WTC11 (cell line): ENCODE data around the gene CBFB. TPM values are rescaled to one million over a fixed set of nuclear protein-coding genes. Genes with fewer than 3 reads are reported as not detected.

Source experiments
- ATF1 ChIP-seq: sonication (generic); formaldehyde crosslinking; IDR thresholded peaks from 2 replicates; pipeline ENCODE4 v1.8.1; 2023; ENCODE audit warnings: mild to moderate bottlenecking, moderate library complexity, missing genetic modification reagents
- ATF3 ChIP-seq: sonication (generic); formaldehyde crosslinking; conservative IDR thresholded peaks from 2 replicates; pipeline ENCODE4 v1.8.1; 2022; ENCODE audit warnings: mild to moderate bottlenecking, missing genetic modification reagents
- CBFB ChIP-seq: sonication (generic); formaldehyde crosslinking; IDR thresholded peaks from 2 replicates; pipeline ENCODE4 v1.8.1; 2022; ENCODE audit warnings: mild to moderate bottlenecking, low read depth, missing genetic modification reagents
- E2F5 ChIP-seq: sonication (generic); formaldehyde crosslinking; IDR thresholded peaks from 2 replicates; pipeline ENCODE4 v1.8.1; 2022; ENCODE audit warnings: mild to moderate bottlenecking, moderate library complexity, missing genetic modification reagents
- GTF2I ChIP-seq: fragments of 250-450 bp; sonication (Bioruptor Pico); conservative IDR thresholded peaks from 2 replicates; pipeline ENCODE4 v1.4.0; 2021; ENCODE audit warnings: mild to moderate bottlenecking
- NFATC4 ChIP-seq: fragments of 250-450 bp; sonication (Bioruptor Pico); IDR thresholded peaks from 2 replicates; pipeline ENCODE4 v1.9.0; 2021; ENCODE audit warnings: mild to moderate bottlenecking
- NR2C2 ChIP-seq: sonication (generic); formaldehyde crosslinking; IDR thresholded peaks from 2 replicates; pipeline ENCODE4 v1.8.0; 2022; ENCODE audit warnings: mild to moderate bottlenecking, missing genetic modification reagents
- PREB ChIP-seq: sonication (generic); formaldehyde crosslinking; IDR thresholded peaks from 2 replicates; pipeline ENCODE4 v1.8.1; 2022; ENCODE audit warnings: mild to moderate bottlenecking, missing genetic modification reagents, moderate library complexity, borderline replicate concordance
- TP53 ChIP-seq: sonication (generic); formaldehyde crosslinking; IDR thresholded peaks from 2 replicates; pipeline ENCODE4 v1.8.1; 2023; ENCODE audit warnings: mild to moderate bottlenecking, missing genetic modification reagents
- ZBTB21 ChIP-seq: sonication (generic); formaldehyde crosslinking; IDR thresholded peaks from 2 replicates; pipeline ENCODE4 v1.8.1; 2023; ENCODE audit warnings: mild to moderate bottlenecking, missing genetic modification reagents, borderline replicate concordance
- ZNF219 ChIP-seq: sonication (generic); formaldehyde crosslinking; IDR thresholded peaks from 2 replicates; pipeline ENCODE4 v1.8.0; 2023; ENCODE audit warnings: missing genetic modification reagents, mild to moderate bottlenecking, borderline replicate concordance
- total RNA-seq: library from RNA; stranded (reverse); gene quantifications from 3 replicates; pipeline ENCODE4 v1.2.3, GENCODE V29; 2021
- TF ChIP-seq, protein P1 (sequence below): fragments of 250-450 bp; sonication (Bioruptor Pico); IDR thresholded peaks from 2 replicates; pipeline ENCODE4 v1.9.0; 2021; ENCODE audit warnings: moderate library complexity, mild to moderate bottlenecking, inconsistent platforms, borderline replicate concordance
- TF ChIP-seq, protein P2 (sequence below): sonication (generic); formaldehyde crosslinking; IDR thresholded peaks from 2 replicates; pipeline ENCODE4 v1.8.0; 2022; ENCODE audit warnings: mild to moderate bottlenecking, missing genetic modification reagents
- TF ChIP-seq, protein P3 (sequence below): fragments of 250-450 bp; sonication (Bioruptor Pico); IDR thresholded peaks from 2 replicates; pipeline ENCODE4 v1.9.0; 2021; ENCODE audit warnings: mild to moderate bottlenecking

The CBFB gene
- total RNA-seq, 1 experiment from 2014 or later, result 36.9 TPM

GRCh38 chr16:67150047-67150832, 121.3 kb downstream of the CBFB start (continued):
- TF ChIP-seq, protein P1, sequence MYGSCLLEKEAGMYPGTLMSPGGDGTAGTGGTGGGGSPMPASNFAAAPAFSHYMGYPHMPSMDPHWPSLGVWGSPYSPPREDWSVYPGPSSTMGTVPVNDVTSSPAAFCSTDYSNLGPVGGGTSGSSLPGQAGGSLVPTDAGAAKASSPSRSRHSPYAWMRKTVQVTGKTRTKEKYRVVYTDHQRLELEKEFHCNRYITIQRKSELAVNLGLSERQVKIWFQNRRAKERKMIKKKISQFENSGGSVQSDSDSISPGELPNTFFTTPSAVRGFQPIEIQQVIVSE (CRISPR knock-in tag), result no peak
- TF ChIP-seq, protein P2, sequence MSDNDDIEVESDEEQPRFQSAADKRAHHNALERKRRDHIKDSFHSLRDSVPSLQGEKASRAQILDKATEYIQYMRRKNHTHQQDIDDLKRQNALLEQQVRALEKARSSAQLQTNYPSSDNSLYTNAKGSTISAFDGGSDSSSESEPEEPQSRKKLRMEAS (CRISPR knock-in tag), result no peak
- no peak for TF ChIP-seq GTF2I (CRISPR knock-in tag)
- no peak for TF ChIP-seq ZBTB21 (CRISPR knock-in tag)
- TF ChIP-seq NR2C2 (CRISPR knock-in tag), result no peak
- TF ChIP-seq NFATC4 (CRISPR knock-in tag), result no peak
- 0 out of 2 replicates have a peak, but pooled peaks have one; percentile 26 for TF ChIP-seq ZNF219
- TF ChIP-seq PREB, result no peak
- 0 out of 2 replicates have a peak, but pooled peaks have one; percentile 69 for TF ChIP-seq CBFB (CRISPR knock-in tag)
- TF ChIP-seq E2F5 (CRISPR knock-in tag), result peak; percentile 86; the same call in 1 of the 2 replicates
- TF ChIP-seq ATF3, result 0 out of 2 replicates have a peak, but pooled peaks have one; percentile 46
- TF ChIP-seq, protein P3, sequence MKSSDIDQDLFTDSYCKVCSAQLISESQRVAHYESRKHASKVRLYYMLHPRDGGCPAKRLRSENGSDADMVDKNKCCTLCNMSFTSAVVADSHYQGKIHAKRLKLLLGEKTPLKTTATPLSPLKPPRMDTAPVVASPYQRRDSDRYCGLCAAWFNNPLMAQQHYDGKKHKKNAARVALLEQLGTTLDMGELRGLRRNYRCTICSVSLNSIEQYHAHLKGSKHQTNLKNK (CRISPR knock-in tag), result no peak
- TF ChIP-seq ATF1, result no peak
- peak; percentile 79; the same call in 1 of the 2 replicates for TF ChIP-seq TP53 (CRISPR knock-in tag)

Other genes with a start within 250 kb of the CBFB start
- not detected in 3 replicates for gene TERB1, start 227.6 kb upstream of the CBFB start, total RNA-seq
- 103 to 129 TPM (median 107 TPM) in 3 replicates for gene NAE1, start 198.2 kb upstream of the CBFB start, total RNA-seq
- 1.4 to 2.2 TPM (median 1.6 TPM) in 3 replicates for gene CA7, start 184.7 kb upstream of the CBFB start, total RNA-seq
- gene PDP2, start 148.6 kb upstream of the CBFB start, total RNA-seq, result 26.4 to 28.4 TPM (median 27.0 TPM) in 3 replicates
- gene CDH16, start 110.3 kb upstream of the CBFB start, total RNA-seq, result not detected in 3 replicates
- 0.16 to 0.52 TPM (median 0.18 TPM) in 3 replicates for gene RRAD, start 103.6 kb upstream of the CBFB start, total RNA-seq
- gene CIAO2B, start 94.7 kb upstream of the CBFB start, total RNA-seq, result 59.7 to 72.7 TPM (median 71.4 TPM) in 3 replicates
- 21.6 to 29.7 TPM (median 23.2 TPM) in 3 replicates for gene CES2, start 93.6 kb upstream of the CBFB start, total RNA-seq
- 3.3 to 6.0 TPM (median 5.7 TPM) in 3 replicates for gene CES3, start 67.9 kb upstream of the CBFB start, total RNA-seq
- gene CES4A, start 40.6 kb upstream of the CBFB start, total RNA-seq, result 0.57 to 0.89 TPM (median 0.61 TPM) in 3 replicates
- gene PHAF1, start 80.8 kb downstream of the CBFB start, total RNA-seq, result 16.9 to 18.8 TPM (median 17.4 TPM) in 3 replicates
- 6.4 to 7.8 TPM (median 7.6 TPM) in 3 replicates for gene B3GNT9, start 121.8 kb downstream of the CBFB start, total RNA-seq
- gene TRADD, start 130.8 kb downstream of the CBFB start, total RNA-seq, result 1.4 to 2.1 TPM (median 1.7 TPM) in 3 replicates
- gene FBXL8, start 130.8 kb downstream of the CBFB start, total RNA-seq, result 1.1 to 1.2 TPM (median 1.1 TPM) in 3 replicates
- gene HSF4, start 135.6 kb downstream of the CBFB start, total RNA-seq, result 2.2 to 2.5 TPM (median 2.3 TPM) in 3 replicates
- 8.5 to 10.6 TPM (median 9.7 TPM) in 3 replicates for gene NOL3, start 141.4 kb downstream of the CBFB start, total RNA-seq
- gene MATCAP1, start 154.8 kb downstream of the CBFB start, total RNA-seq, result 40.8 to 54.3 TPM (median 50.5 TPM) in 3 replicates
- gene EXOC3L1, start 161.0 kb downstream of the CBFB start, total RNA-seq, result 4.0 to 4.9 TPM (median 4.8 TPM) in 3 replicates
- gene E2F4, start 163.0 kb downstream of the CBFB start, total RNA-seq, result 75.6 to 85.0 TPM (median 75.8 TPM) in 3 replicates
- 13.6 to 15.6 TPM (median 15.3 TPM) in 3 replicates for gene ELMO3, start 170.0 kb downstream of the CBFB start, total RNA-seq
- 37.4 to 48.4 TPM (median 43.1 TPM) in 3 replicates for gene TMEM208, start 198.0 kb downstream of the CBFB start, total RNA-seq
- gene FHOD1, start 218.3 kb downstream of the CBFB start, total RNA-seq, result 68.9 to 81.3 TPM (median 71.5 TPM) in 3 replicates
- gene SLC9A5, start 219.8 kb downstream of the CBFB start, total RNA-seq, result 10.3 to 14.4 TPM (median 12.9 TPM) in 3 replicates